Measurements from ENCODE around the gene ABCD4.

DNA sequence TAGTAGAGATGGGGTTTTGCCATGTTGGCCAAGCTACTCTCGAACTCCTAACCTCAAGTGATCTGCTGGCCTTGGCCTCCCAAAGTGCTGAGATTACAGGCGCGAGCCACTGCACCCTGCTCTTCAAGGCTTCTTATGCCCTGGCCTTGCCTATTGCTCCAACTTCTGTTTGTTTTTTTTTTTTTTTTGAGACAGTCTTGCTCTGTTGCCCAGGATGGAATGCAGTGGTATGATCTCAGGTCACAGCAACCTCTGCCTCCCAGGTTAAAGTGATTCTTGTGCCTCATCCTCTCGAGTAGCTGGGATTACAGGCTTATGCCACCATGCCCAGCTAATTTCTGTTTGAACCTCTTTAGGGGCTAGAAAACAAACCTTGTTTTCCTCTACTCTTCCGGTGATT is 6.0 kb upstream of the ABCD4 start:
- TF ChIP-seq, protein P1, sequence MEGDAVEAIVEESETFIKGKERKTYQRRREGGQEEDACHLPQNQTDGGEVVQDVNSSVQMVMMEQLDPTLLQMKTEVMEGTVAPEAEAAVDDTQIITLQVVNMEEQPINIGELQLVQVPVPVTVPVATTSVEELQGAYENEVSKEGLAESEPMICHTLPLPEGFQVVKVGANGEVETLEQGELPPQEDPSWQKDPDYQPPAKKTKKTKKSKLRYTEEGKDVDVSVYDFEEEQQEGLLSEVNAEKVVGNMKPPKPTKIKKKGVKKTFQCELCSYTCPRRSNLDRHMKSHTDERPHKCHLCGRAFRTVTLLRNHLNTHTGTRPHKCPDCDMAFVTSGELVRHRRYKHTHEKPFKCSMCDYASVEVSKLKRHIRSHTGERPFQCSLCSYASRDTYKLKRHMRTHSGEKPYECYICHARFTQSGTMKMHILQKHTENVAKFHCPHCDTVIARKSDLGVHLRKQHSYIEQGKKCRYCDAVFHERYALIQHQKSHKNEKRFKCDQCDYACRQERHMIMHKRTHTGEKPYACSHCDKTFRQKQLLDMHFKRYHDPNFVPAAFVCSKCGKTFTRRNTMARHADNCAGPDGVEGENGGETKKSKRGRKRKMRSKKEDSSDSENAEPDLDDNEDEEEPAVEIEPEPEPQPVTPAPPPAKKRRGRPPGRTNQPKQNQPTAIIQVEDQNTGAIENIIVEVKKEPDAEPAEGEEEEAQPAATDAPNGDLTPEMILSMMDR (IDR thresholded peaks at IDR 0.05): no peak
- TF ChIP-seq POLR2AphosphoS5 (IDR thresholded peaks at IDR 0.05): no peak
- no peak for TF ChIP-seq POLR2A (IDR thresholded peaks at IDR 0.05)

Data from gastroesophageal sphincter (tissue), 3 donors.